GM12878 (cell line): Measurements from ENCODE around the gene S100A2. TPM values are rescaled to one million over a fixed set of nuclear protein-coding genes. Genes with fewer than 3 reads are reported as not detected.

Source experiments
- ATAC-seq: fragments of 200-7000 bp; cut with Tn5 transposase; 3 replicates; pipeline ENCODE4 v1.9.1; 2020; ENCODE audit warnings: mild to moderate bottlenecking, moderate library complexity
- BruUV-seq: library from RNA; stranded (reverse); fragments of 400-500 nt; replicated peaks from 2 replicates; lab custom pipeline; 2021; lab: Mats Ljungman, UMichigan
- CTCF ChIA-PET: fragments of 300-600 bp; sonication (Branson Sonifier 250); formaldehyde crosslinking; extraction: SDS; loops from one replicate; lab custom pipeline; 2021; ENCODE audit warnings: inconsistent platforms; lab: Yijun Ruan, JAX
- POLR2A ChIA-PET: fragments of 350-600 bp; formaldehyde crosslinking; extraction: SDS; loops from one replicate; lab custom pipeline; 2021; ENCODE audit warnings: inconsistent platforms; lab: Charles Lee
- RAD21 ChIA-PET: fragments of 300-600 bp; sonication (Branson Sonifier 250); formaldehyde crosslinking; loops from one replicate; lab custom pipeline; 2023; ENCODE audit warnings: antibody characterized with exemption; ENCODE audit not compliant: unreplicated experiment; lab: Charles Lee
- SMC1A ChIA-PET: fragments of 300-600 bp; sonication (Branson Sonifier 250); formaldehyde crosslinking; loops from one replicate; lab custom pipeline; 2023; ENCODE audit not compliant: unreplicated experiment, uncharacterized antibody; lab: Charles Lee
- DNase-seq: peaks from one replicate; pipeline ENCODE4 v3.0.0-alpha.2; 2011; ENCODE audit warnings: low read depth, low spot score
- FAIRE-seq: peaks from 3 replicates; lab custom pipeline; 2011; peaks lifted over from hg19 to GRCh38; lab: Jason Lieb, UNC
- H2AFZ ChIP-seq: 2 replicates; pipeline ENCODE4 v1.6.0; 2011; ENCODE audit warnings: low read depth, low read length, control low read depth; ENCODE audit not compliant: control insufficient read depth
- H3K27ac ChIP-seq: 2 replicates; pipeline ENCODE4 v1.5.1; 2011; ENCODE audit warnings: control low read depth; ENCODE audit not compliant: control insufficient read depth, insufficient read depth
- H3K27me3 ChIP-seq, 2 experiments: replicated peaks in 1 of 2; 2 replicates each; pipeline versions ENCODE4 v1.6.0 to v1.6.1; 2011; ENCODE audit warnings: low read length in 1 of 2; ENCODE audit not compliant: control insufficient read depth in 2 of 2, insufficient read depth in 2 of 2
- H3K36me3 ChIP-seq, 2 experiments: 2 replicates each; pipeline ENCODE4 v1.5.1; 2011; ENCODE audit warnings: low read length in 1 of 2; ENCODE audit not compliant: control insufficient read depth in 2 of 2, insufficient read depth in 2 of 2
- H3K4me1 ChIP-seq: 2 replicates; pipeline ENCODE4 v1.6.1; 2011; ENCODE audit warnings: mild to moderate bottlenecking, low read length, moderate library complexity, mixed read lengths; ENCODE audit not compliant: control insufficient read depth, insufficient read depth
- H3K4me2 ChIP-seq: 2 replicates; pipeline ENCODE4 v1.6.0; 2011; ENCODE audit warnings: control low read depth; ENCODE audit not compliant: control insufficient read depth, insufficient read depth
- H3K4me3 ChIP-seq: fragments of 200-600 bp; sonication (generic); 2 replicates; pipeline ENCODE4 v1.5.1; 2016
- H3K79me2 ChIP-seq: 2 replicates; pipeline ENCODE4 v1.6.0; 2011; ENCODE audit warnings: low read length; ENCODE audit not compliant: control insufficient read depth, insufficient read depth
- H3K9ac ChIP-seq: 2 replicates; pipeline ENCODE4 v1.8.0; 2011; ENCODE audit warnings: low read length, control low read depth, mixed read lengths; ENCODE audit not compliant: control insufficient read depth, insufficient read depth
- H3K9me3 ChIP-seq: replicated peaks from 3 replicates; pipeline ENCODE4 v1.5.1; 2011; ENCODE audit warnings: mild to moderate bottlenecking, low read length; ENCODE audit not compliant: control insufficient read depth, insufficient read depth
- H4K20me1 ChIP-seq: 2 replicates; pipeline ENCODE4 v1.6.0; 2011; ENCODE audit not compliant: control insufficient read depth, insufficient read depth
- CHD4 ChIP-seq: fragments of 200-600 bp; sonication (generic); IDR thresholded peaks from 2 replicates; pipeline ENCODE4 v1.6.1; 2016; ENCODE audit warnings: mild to moderate bottlenecking
- EP300 ChIP-seq, 2 experiments: fragments of 150-350 bp in 1 of 2; IDR thresholded peaks; 2 replicates each; pipeline ENCODE4 v1.6.1; 2011 to 2012; ENCODE audit warnings: low read depth in 2 of 2, low read length in 2 of 2, borderline replicate concordance in 1 of 2, improper control_type of control experiment in 1 of 2, inconsistent platforms in 1 of 2; ENCODE audit not compliant: control insufficient read depth in 1 of 2
- IKZF1 ChIP-seq: fragments of 450-650 bp; conservative IDR thresholded peaks from 2 replicates; pipeline ENCODE4 v1.6.1; 2017; ENCODE audit warnings: antibody characterized with exemption, mild to moderate bottlenecking
- IRF5 ChIP-seq: fragments of 450-650 bp; IDR thresholded peaks from 2 replicates; pipeline ENCODE4 v1.6.1; 2017; ENCODE audit warnings: borderline replicate concordance
- JUNB ChIP-seq: IDR thresholded peaks from 2 replicates; pipeline ENCODE4 v1.6.1; 2016; ENCODE audit warnings: antibody characterized with exemption, mild to moderate bottlenecking
- MEF2A ChIP-seq: IDR thresholded peaks from 2 replicates; pipeline ENCODE4 v1.6.1; 2011; ENCODE audit warnings: low read depth, mild to moderate bottlenecking, low read length, moderate library complexity; ENCODE audit not compliant: insufficient read depth
- MLLT1 ChIP-seq: fragments of 450-650 bp; IDR thresholded peaks from 2 replicates; pipeline ENCODE4 v1.6.1; 2016; ENCODE audit warnings: mild to moderate bottlenecking
- NBN ChIP-seq: fragments of 450-650 bp; IDR thresholded peaks from 2 replicates; pipeline ENCODE4 v1.6.1; 2016
- POLR2AphosphoS5 ChIP-seq: IDR thresholded peaks from 2 replicates; pipeline ENCODE4 v1.6.1; 2011; ENCODE audit warnings: mild to moderate bottlenecking, low read length, inconsistent platforms
- SKIL ChIP-seq: fragments of 450-650 bp; IDR thresholded peaks from 2 replicates; pipeline ENCODE4 v1.6.1; 2017; ENCODE audit warnings: mild to moderate bottlenecking, low read depth, inconsistent platforms; ENCODE audit not compliant: poor library complexity, severe bottlenecking
- SP1 ChIP-seq: IDR thresholded peaks from one replicate; pipeline ENCODE4 v1.6.1; 2011; ENCODE audit warnings: low read depth, low read length
- TCF7 ChIP-seq: IDR thresholded peaks from 2 replicates; pipeline ENCODE4 v1.6.1; 2014; ENCODE audit warnings: antibody characterized with exemption, borderline replicate concordance
- ZBTB40 ChIP-seq: fragments of 450-650 bp; IDR thresholded peaks from 2 replicates; pipeline ENCODE4 v1.6.1; 2016; ENCODE audit warnings: mild to moderate bottlenecking, moderate library complexity, borderline replicate concordance
- WGBS: methylation state at CpG from one replicate; pipeline ENCODE4 v1.1.6; 2016; ENCODE audit warnings: low lambda C conversion rate; ENCODE audit not compliant: insufficient replicate concordance, insufficient coverage; ENCODE audit errors: missing lambda C conversion rate; 5-methylcytosine and 5-hydroxymethylcytosine counted together
- in situ Hi-C: fragments of 300-500 bp; cut with MboI; formaldehyde crosslinking; loops from 9 replicates; pipeline ENCODE4 v1.14.3; 2018; ENCODE audit warnings: mixed read lengths
- intact Hi-C: fragments of 100-400 bp; cut with micrococcal nuclease; formaldehyde crosslinking; loops from one replicate; pipeline ENCODE4 v1.14.2; 2022; ENCODE audit not compliant: unreplicated experiment
- polyA plus RNA-seq, 11 experiments: library from polyadenylated mRNA; depleted of rRNA in 4 of 11; unstranded in 6 of 11; stranded (reverse) in 5 of 11; fragments of >200 nt; fragmentation: Nextera tagmentation in 4 of 11; fragmentation: Illumina TruSeq in 1 of 11; extraction: Ambion mirVana in 4 of 11; extraction: Trizol in 1 of 11; gene quantifications; 1 replicate in 1 of 11; 2 replicates in 10 of 11; pipeline versions ENCODE4 v1.2.1 to v1.2.3, GENCODE V29; 2011 to 2016; ENCODE audit warnings: inconsistent platforms in 2 of 11, missing spikeins in 2 of 11, low read depth in 1 of 11
- total RNA-seq, 4 experiments: library from RNA; depleted of rRNA in 3 of 4; stranded (reverse); fragments of >200 nt in 3 of 4; fragmentation: Illumina TruSeq in 1 of 4; extraction: Trizol in 1 of 4; gene quantifications; 2 replicates each; pipeline versions ENCODE4 v1.2.1 to v1.2.3, GENCODE V29; 2013 to 2021

Gene S100A2
- total and polyA plus RNA-seq, 10 of the 15 experiments (the other 5 are each of a cell fraction or from before 2014, with no cell fraction given) = 0.11 to 1.5 (median 0.59) TPM; not detected in 2

- TF ChIP-seq ZBTB40 = no peak
- TF ChIP-seq JUNB = no peak
- no peak for TF ChIP-seq CHD4
- no peak for TF ChIP-seq SP1
- TF ChIP-seq MLLT1 = no peak
- TF ChIP-seq IKZF1 = no peak
Measured at GRCh38 chr1:153606194-153606593, 40.5 kb upstream of the S100A2 start (continued).

GRCh38 chr1:153602749-153603148 lies 37.1 kb upstream of the S100A2 start:
- ChIA-PET POLR2A (interaction anchor here (0.6 to 0.7 kb wide), 2 partner anchors 68 to 437 kb away, joined by 3 to 4 read pairs; partner anchors contain the start of gene ILF2), RAD21 (no interaction called here), SMC1A (interaction anchor here (3.6 kb wide), 1 partner anchor 15 kb away, joined by 10 read pairs; no protein-coding TSS in a partner anchor), CTCF (interaction anchor here (2.3 to 3.2 kb wide), 3 partner anchors 14 to 30 kb away, joined by 7 to 18 read pairs (median 9); partner anchors contain the start of genes S100A13 and S100A14)
- intact Hi-C loops (no loop called here), in situ Hi-C loops (no loop called here)
- BruUV-seq = no TSS peak
- no peak overlapping the region for H3K4me2 ChIP-seq
- no peak overlapping the region for H3K9ac ChIP-seq
- 80% methylated on average over 6 of the region's 6 CpGs for WGBS
- no peak overlapping the region for H3K4me3 ChIP-seq
- no peaks in the 10 kb centered on the region for H3K36me3 ChIP-seq
- H3K9me3 ChIP-seq = no peaks in the 10 kb centered on the region
- H3K27ac ChIP-seq = no peak overlapping the region
- no peaks in the 10 kb centered on the region for H4K20me1 ChIP-seq
- H3K4me1 ChIP-seq = peaks cover 15% of the 10 kb centered on the region
- FAIRE-seq (no peak), DNase-seq (no peak), ATAC-seq (no peak)
- no peaks in the 10 kb centered on the region for H3K27me3 ChIP-seq
- TF ChIP-seq POLR2AphosphoS5 (no peak), EP300 (IDR thresholded peaks at IDR 0.05; ENCODE audit: borderline replicate concordance in 1 of 2, control insufficient read depth in 1 of 2, low read depth in 2 of 2, low read length in 2 of 2) (no peak), IRF5 (no peak), TCF7 (no peak), MEF2A (no peak), SKIL (no peak), NBN (no peak)
- H3K79me2 ChIP-seq = no peaks in the 10 kb centered on the region
- H2AFZ ChIP-seq = no peak overlapping the region
